A549 (cell line): Measurements from ENCODE around the gene CARNS1. TPM values are rescaled to one million over a fixed set of nuclear protein-coding genes. Genes with fewer than 3 reads are reported as not detected.

ENCODE experiments used
- ATAC-seq, 2 experiments: fragments of 200-7000 bp in 1 of 2; fragments of >200 bp in 1 of 2; cut with Nextera tagmentation in 1 of 2; cut with Tn5 transposase in 1 of 2; 3 replicates each; pipeline versions ENCODE4 v1.8.0 to v1.9.1; 2018 to 2020; ENCODE audit warnings: mild to moderate bottlenecking in 1 of 2, moderate library complexity in 1 of 2
- CTCF ChIA-PET: fragments of 300-600 bp; sonication (Branson Sonifier 250); formaldehyde crosslinking; extraction: SDS; loops from one replicate; lab custom pipeline; 2021; ENCODE audit warnings: antibody characterized with exemption, inconsistent platforms; lab: Yijun Ruan, JAX
- POLR2A ChIA-PET: fragments of 350-600 bp; formaldehyde crosslinking; extraction: SDS; loops from one replicate; lab custom pipeline; 2021; ENCODE audit warnings: antibody characterized with exemption, inconsistent platforms; lab: Yijun Ruan, JAX
- DNase-seq, 2 experiments: peaks; one replicate each; pipeline versions ENCODE4 v3.0.0 to v3.0.0-alpha.2; 2011 to 2016; ENCODE audit warnings: low read depth in 1 of 2, low spot score in 1 of 2
- FAIRE-seq: peaks from 2 replicates; lab custom pipeline; 2011; peaks lifted over from hg19 to GRCh38; lab: Jason Lieb, UNC
- H3K27ac ChIP-seq, 2 experiments: fragments of >200 bp; sonication (Bioruptor Twin); formaldehyde crosslinking; 3 replicates each; pipeline ENCODE4 v1.5.1; 2016 to 2017
- H3K4me1 ChIP-seq: fragments of >200 bp; sonication (Bioruptor Twin); formaldehyde crosslinking; 3 replicates; pipeline ENCODE4 v1.6.1; 2016
- H3K4me2 ChIP-seq: fragments of >200 bp; sonication (Bioruptor Twin); formaldehyde crosslinking; 3 replicates; pipeline ENCODE4 v1.6.1; 2016
- H3K4me3 ChIP-seq: fragments of >200 bp; sonication (Bioruptor Twin); formaldehyde crosslinking; 3 replicates; pipeline ENCODE4 v1.5.1; 2016
- H3K9me3 ChIP-seq: fragments of >200 bp; sonication (Bioruptor Twin); formaldehyde crosslinking; 3 replicates; pipeline ENCODE4 v1.6.1; 2016
- CHD4 ChIP-seq: fragments of 200-600 bp; sonication (generic); IDR thresholded peaks from 2 replicates; pipeline ENCODE4 v1.6.1; 2016; ENCODE audit warnings: antibody characterized with exemption, mild to moderate bottlenecking, borderline replicate concordance
- FOSL2 ChIP-seq, 2 experiments: fragments of 450-650 bp in 1 of 2; fragments of >200 bp in 1 of 2; sonication (Bioruptor Twin) in 1 of 2; formaldehyde crosslinking; IDR thresholded peaks; 2 replicates each; pipeline versions ENCODE4 v1.5.0 to v1.6.1; 2016 to 2020; ENCODE audit warnings: mild to moderate bottlenecking in 1 of 2, moderate library complexity in 1 of 2
- GATA3 ChIP-seq: IDR thresholded peaks from 2 replicates; pipeline ENCODE4 v1.6.1; 2012; ENCODE audit warnings: borderline replicate concordance
- HES2 ChIP-seq: fragments of >200 bp; sonication (Bioruptor Twin); formaldehyde crosslinking; IDR thresholded peaks from 2 replicates; pipeline ENCODE4 v1.6.1; 2016
- MAFK ChIP-seq: fragments of 450-650 bp; IDR thresholded peaks from 2 replicates; pipeline ENCODE4 v1.6.1; 2014; ENCODE audit not compliant: partially characterized antibody
- PBX3 ChIP-seq: IDR thresholded peaks from 2 replicates; pipeline ENCODE4 v1.6.1; 2012
- ZSCAN20 ChIP-seq: fragments of 250-450 bp; sonication (Bioruptor Pico); IDR thresholded peaks from 2 replicates; pipeline ENCODE4 v1.8.0; 2022; ENCODE audit warnings: mild to moderate bottlenecking, moderate library complexity
- WGBS: methylation state at CpG from one replicate; pipeline ENCODE4 v1.1.6; 2017; ENCODE audit errors: missing lambda C conversion rate; 5-methylcytosine and 5-hydroxymethylcytosine counted together
- polyA plus RNA-seq, 4 experiments: library from polyadenylated mRNA; depleted of rRNA in 3 of 4; stranded (reverse); fragments of >200 nt; fragmentation: RNase III in 1 of 4; extraction: RNeasy Plus Mini Kit Qiagen cat#74134 plus additional on column Dnase treatment in 1 of 4; gene quantifications; 2 replicates in 3 of 4; 3 replicates in 1 of 4; pipeline ENCODE4 v1.2.3, GENCODE V29; 2011 to 2017
- TF ChIP-seq, protein P1 (sequence below): IDR thresholded peaks from 2 replicates; pipeline ENCODE4 v1.6.1; 2012
- TF ChIP-seq, protein P2 (sequence below): fragments of 150-350 bp; IDR thresholded peaks from 2 replicates; pipeline ENCODE4 v1.6.1; 2014; ENCODE audit warnings: low read depth, mild to moderate bottlenecking, low read length
- TF ChIP-seq, protein P3 (sequence below): fragments of 250-450 bp; sonication (Bioruptor Pico); IDR thresholded peaks from 2 replicates; pipeline ENCODE4 v1.5.0; 2020; ENCODE audit warnings: low read depth, mild to moderate bottlenecking, moderate library complexity
- TF ChIP-seq, protein P4 (sequence below): fragments of >200 bp; sonication (Bioruptor Twin); formaldehyde crosslinking; IDR thresholded peaks from 3 replicates; pipeline ENCODE4 v1.6.1; 2016

CARNS1 gene
- polyA plus RNA-seq, 2 of the 4 experiments (the other 2 are of a cell fraction) = 0.08 to 0.10 TPM

DNA sequence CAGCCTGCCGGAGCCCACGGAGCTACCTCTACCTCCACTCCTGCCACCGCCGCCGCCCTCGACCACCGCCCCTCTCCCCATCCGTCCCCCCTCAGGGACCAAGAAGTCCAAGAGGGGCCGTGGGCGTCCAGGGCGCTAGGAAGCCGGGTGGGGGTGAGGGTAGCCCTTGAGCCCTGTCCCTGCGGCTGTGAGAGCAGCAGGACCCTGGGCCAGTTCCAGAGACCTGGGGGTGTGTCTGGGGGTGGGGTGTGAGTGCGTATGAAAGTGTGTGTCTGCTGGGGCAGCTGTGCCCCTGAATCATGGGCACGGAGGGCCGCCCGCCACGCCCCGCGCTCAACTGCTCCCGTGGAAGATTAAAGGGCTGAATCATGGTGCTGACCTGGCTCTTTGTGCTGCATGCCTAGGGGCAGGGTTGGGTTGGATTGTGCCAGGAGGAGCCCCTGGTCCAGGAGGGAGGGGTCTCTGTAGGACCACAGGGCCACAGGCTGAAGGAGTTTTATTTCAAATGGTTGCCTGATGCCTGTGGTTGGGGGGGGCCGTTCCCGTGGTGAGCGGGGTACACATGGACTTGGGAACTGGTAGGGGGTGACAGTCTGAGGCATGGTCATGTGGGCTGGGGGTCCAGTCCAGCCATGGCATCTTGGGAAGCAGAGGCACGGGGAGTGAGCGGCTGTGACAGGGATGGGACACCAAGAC is 19.7 kb downstream of the CARNS1 start:
- H3K4me1 ChIP-seq = peaks cover 15% of the 10 kb centered on the region; the same call in 1 of the 3 replicates
- 89% methylated on average over 17 of the region's 26 CpGs for WGBS
- no peak for ATAC-seq
- no peak overlapping the region for H3K4me2 ChIP-seq
- H3K27ac ChIP-seq = 0 out of 6 replicates have a peak overlapping the region, but pooled peaks of 1 of the 2 experiments have one; percentile 4
- no peak for TF ChIP-seq FOSL2 (IDR thresholded peaks at IDR 0.05)
- no peak for TF ChIP-seq FOSL2 (CRISPR knock-in tag; IDR thresholded peaks at IDR 0.05)
- TF ChIP-seq MAFK = peak; percentile 15
- POLR2A ChIA-PET = no interaction called here
- CTCF ChIA-PET = interaction anchor here (1.7 kb wide), 1 partner anchor 17 kb away, joined by 4 read pairs; the partner anchor contains the start of gene GPR152
- no peak overlapping the region for H3K4me3 ChIP-seq
- H3K9me3 ChIP-seq = no peaks in the 10 kb centered on the region
- DNase-seq = no peak
- no peak for FAIRE-seq

- Histone ChIP-seq H3K4me2 (no peak overlapping the region), H3K4me3 (no peak overlapping the region), H3K27ac (0 out of 6 replicates have a peak overlapping the region, but pooled peaks of 1 of the 2 experiments have one; percentile 6), H3K9me3 (no peaks in the 10 kb centered on the region), H3K4me1 (peaks cover 15% of the 10 kb centered on the region; the same call in 1 of the 3 replicates)
- 95% methylated on average over 29 of the region's 38 CpGs for WGBS
- ATAC-seq (no peak; a peak in 1 of 6 replicates), DNase-seq (no peak), FAIRE-seq (no peak)
- ChIA-PET POLR2A (no interaction called here), CTCF (interaction anchor here (0.6 kb wide), 2 partner anchors 39 to 836 kb away, joined by 3 to 4 read pairs; partner anchors contain the start of gene C11orf24)
- TF ChIP-seq HES2 (no peak), CHD4 (no peak), PBX3 (peak; percentile 6; the same call in 1 of the 2 replicates)
- TF ChIP-seq, protein P1, sequence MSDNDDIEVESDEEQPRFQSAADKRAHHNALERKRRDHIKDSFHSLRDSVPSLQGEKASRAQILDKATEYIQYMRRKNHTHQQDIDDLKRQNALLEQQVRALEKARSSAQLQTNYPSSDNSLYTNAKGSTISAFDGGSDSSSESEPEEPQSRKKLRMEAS = no peak
- TF ChIP-seq, protein P2, sequence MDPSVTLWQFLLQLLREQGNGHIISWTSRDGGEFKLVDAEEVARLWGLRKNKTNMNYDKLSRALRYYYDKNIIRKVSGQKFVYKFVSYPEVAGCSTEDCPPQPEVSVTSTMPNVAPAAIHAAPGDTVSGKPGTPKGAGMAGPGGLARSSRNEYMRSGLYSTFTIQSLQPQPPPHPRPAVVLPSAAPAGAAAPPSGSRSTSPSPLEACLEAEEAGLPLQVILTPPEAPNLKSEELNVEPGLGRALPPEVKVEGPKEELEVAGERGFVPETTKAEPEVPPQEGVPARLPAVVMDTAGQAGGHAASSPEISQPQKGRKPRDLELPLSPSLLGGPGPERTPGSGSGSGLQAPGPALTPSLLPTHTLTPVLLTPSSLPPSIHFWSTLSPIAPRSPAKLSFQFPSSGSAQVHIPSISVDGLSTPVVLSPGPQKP = no peak
Measured at GRCh38 chr11:67435727-67436458, 20.4 kb downstream of the CARNS1 start.

- WGBS = 64% methylated on average over 6 of the region's 6 CpGs
- no peak overlapping the region for H3K4me3 ChIP-seq
- ATAC-seq (peak; percentile 3 to 9; a peak in 1 of 6 replicates), DNase-seq (no peak), FAIRE-seq (no peak)
- CTCF ChIA-PET = interaction anchor here (0.6 to 2.2 kb wide), 5 partner anchors 8 to 835 kb away, joined by 3 to 6 read pairs (median 6); partner anchors contain the start of genes C11orf24, PPP1CA and RPS6KB2
- POLR2A ChIA-PET = interaction anchor here (2.8 kb wide), 1 partner anchor 35 kb away, joined by 12 read pairs; the partner anchor contains the start of gene PPP1CA
- no peak for TF ChIP-seq FOSL2 (IDR thresholded peaks at IDR 0.05)
- no peak for TF ChIP-seq FOSL2 (CRISPR knock-in tag; IDR thresholded peaks at IDR 0.05)
- TF ChIP-seq, protein P3, sequence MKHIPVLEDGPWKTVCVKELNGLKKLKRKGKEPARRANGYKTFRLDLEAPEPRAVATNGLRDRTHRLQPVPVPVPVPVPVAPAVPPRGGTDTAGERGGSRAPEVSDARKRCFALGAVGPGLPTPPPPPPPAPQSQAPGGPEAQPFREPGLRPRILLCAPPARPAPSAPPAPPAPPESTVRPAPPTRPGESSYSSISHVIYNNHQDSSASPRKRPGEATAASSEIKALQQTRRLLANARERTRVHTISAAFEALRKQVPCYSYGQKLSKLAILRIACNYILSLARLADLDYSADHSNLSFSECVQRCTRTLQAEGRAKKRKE (CRISPR knock-in tag) = no peak
- TF ChIP-seq, protein P4, sequence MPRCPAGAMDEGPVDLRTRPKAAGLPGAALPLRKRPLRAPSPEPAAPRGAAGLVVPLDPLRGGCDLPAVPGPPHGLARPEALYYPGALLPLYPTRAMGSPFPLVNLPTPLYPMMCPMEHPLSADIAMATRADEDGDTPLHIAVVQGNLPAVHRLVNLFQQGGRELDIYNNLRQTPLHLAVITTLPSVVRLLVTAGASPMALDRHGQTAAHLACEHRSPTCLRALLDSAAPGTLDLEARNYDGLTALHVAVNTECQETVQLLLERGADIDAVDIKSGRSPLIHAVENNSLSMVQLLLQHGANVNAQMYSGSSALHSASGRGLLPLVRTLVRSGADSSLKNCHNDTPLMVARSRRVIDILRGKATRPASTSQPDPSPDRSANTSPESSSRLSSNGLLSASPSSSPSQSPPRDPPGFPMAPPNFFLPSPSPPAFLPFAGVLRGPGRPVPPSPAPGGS = no peak
- TF ChIP-seq GATA3 = no peak
- TF ChIP-seq ZSCAN20 = no peak
- H3K4me1 ChIP-seq = peaks cover 15% of the 10 kb centered on the region; the same call in 1 of the 3 replicates
- H3K27ac ChIP-seq = no peak overlapping the region; a peak in 1 of 6 replicates
- H3K9me3 ChIP-seq = no peaks in the 10 kb centered on the region
- H3K4me2 ChIP-seq = no peak overlapping the region
Measured at GRCh38 chr11:67436459-67437081, 21.1 kb downstream of the CARNS1 start.
